SK-N-MC (cell line): ENCODE measurements around the gene KDM2A.

Source experiments
- EZH2 ChIP-seq: fragments of 200-600 bp; sonication (generic); IDR thresholded peaks from one replicate; pipeline ENCODE4 v1.6.1; 2017; ENCODE audit warnings: antibody characterized with exemption
- POLR2AphosphoS5 ChIP-seq: IDR thresholded peaks from 2 replicates; pipeline ENCODE4 v1.6.1; 2012; ENCODE audit warnings: mild to moderate bottlenecking, low read depth, low read length, borderline replicate concordance

GRCh38 chr11:67126986-67127385, 7.9 kb downstream of the KDM2A start:
- TF ChIP-seq POLR2AphosphoS5, result no peak
- no peak for TF ChIP-seq EZH2
